MM.1S (cell line): ENCODE data around the gene XRRA1.

Source experiments
- CTCF ChIP-seq: fragments of 300-600 bp; sonication (generic); IDR thresholded peaks from 2 replicates; pipeline ENCODE4 v1.5.1; 2016; ENCODE audit warnings: antibody characterized with exemption, low read length, mixed read lengths
- EZH2 ChIP-seq: fragments of 300-600 bp; sonication (generic); optimal IDR thresholded peaks from 2 replicates; pipeline ENCODE3; 2017; ENCODE audit warnings: low read depth, mild to moderate bottlenecking, antibody characterized with exemption, low read length, mixed read lengths

- TF ChIP-seq CTCF (no peak), EZH2 (no peak)
Measured at GRCh38 chr11:74818283-74818946, 130.5 kb downstream of the XRRA1 start.
